RCC 7860 (cell line): ENCODE data around the gene MFAP2.
"Not testable (repeated sequence)": the region's sequence is repeated elsewhere in the genome, so short reads cannot be mapped to it uniquely, and the experiment has no call there.

ENCODE experiments used
- DNase-seq: peaks from one replicate; pipeline ENCODE4 v3.0.0-alpha.2; 2015; ENCODE audit warnings: low spot score
- FAIRE-seq: peaks from 2 replicates; lab custom pipeline; 2012; peaks lifted over from hg19 to GRCh38; lab: Jason Lieb, UNC

Gene MFAP2

GRCh38 chr1:16931206-16931934, 49.0 kb downstream of the MFAP2 start:
- FAIRE-seq, DNase-seq: not testable (repeated sequence)

DNA sequence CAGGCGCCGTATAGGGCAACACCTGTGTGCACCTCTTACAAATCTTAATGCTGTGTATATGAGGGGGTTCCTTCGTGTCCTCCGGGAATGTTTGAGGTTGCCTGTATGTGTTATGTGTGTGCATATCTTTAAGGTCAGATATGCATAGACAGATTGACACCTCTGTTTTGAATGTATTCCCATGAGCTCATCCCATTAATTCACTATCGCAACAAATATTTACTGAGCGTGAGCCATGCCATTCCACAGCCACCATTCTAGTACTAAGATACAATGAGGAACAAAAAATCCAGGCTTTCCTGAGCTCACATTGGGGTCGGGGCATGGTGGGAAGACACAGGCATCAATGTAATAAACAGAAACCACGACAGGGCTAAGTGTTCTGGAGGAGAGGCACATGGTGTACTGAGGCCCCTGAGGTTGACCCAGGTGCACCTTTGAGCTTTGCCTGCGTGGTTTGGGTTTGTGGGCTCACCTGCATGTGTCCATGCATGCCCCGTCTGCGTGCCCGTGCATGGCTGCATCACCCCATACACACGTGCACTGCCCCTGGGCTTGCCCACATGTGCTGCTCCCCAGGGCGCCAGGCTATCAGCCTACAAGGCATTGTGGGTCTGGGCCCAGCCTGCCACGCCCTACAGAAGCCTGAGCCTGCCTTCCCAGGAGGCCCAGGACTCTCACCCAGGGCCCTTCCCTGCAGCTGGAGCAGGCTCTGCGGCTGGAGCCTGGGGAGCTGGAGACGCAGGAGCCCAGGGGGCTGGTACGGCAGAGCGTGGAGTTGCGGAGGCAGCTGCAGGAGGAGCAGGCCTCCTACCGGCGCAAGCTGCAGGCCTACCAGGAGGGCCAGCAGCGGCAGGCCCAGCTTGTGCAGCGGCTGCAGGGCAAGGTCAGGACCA, 51.0 kb downstream of the MFAP2 start:
- not testable (repeated sequence) for DNase-seq, FAIRE-seq

- no peak for DNase-seq
- FAIRE-seq: no peak
Observed at GRCh38 chr1:16927711-16928485, 52.5 kb downstream of the MFAP2 start.

DNA sequence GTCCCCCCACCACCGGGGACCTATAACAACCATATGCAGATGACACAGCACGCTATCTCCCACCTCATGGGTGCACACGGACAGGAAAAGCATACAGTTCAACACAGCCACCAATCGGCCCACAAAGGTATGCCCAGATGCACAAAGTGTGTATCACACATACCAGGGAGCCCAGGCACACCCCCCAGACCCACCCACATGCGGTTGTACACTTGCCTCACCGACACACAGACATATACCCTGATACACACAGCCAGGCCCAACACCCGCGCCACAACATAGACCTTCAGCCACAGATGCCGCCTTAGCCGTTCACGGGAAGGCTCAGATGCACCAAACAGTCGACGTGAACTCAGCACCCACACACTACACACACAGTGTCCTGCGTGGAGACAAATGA, 53.2 kb downstream of the MFAP2 start:
- FAIRE-seq: no peak
- DNase-seq: no peak

- FAIRE-seq (no peak), DNase-seq (no peak)
Observed at GRCh38 chr1:16926491-16927073, 53.8 kb downstream of the MFAP2 start.

- no peak for DNase-seq
- FAIRE-seq: no peak
Observed at GRCh38 chr1:16925635-16926490, 54.6 kb downstream of the MFAP2 start.

DNA sequence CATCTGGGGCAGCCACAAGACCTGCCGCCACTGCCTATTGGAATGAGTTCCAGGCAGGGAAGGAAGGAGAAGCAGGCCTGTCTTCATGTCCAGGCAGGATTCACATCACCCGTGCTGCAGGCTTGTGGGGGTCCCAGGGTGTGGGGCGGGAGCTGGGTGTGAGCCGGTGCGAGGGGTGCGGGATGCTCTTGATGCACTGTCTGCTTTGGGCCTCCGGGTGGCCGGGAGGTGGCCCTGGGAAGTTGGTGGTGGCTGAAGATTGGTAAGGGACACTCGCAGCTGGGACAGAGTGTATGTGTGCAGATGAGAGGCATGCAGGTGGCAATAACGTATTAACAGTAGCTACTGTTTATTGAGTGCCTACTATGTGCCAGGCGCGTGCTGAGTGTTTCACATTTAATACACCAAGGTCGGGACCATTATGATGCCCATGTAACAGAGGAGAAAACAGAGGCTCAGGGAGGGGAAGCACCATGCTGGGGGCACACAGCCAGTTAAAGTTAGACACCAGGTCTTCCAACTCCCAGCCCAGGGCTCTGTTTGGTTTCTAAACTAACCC, 55.4 kb downstream of the MFAP2 start:
- FAIRE-seq: no peak
- no peak for DNase-seq
